Measurements from ENCODE around the gene ZNF227.
"Not testable (repeated sequence)": the region's sequence is repeated elsewhere in the genome, so short reads cannot be mapped to it uniquely, and the experiment has no call there.

Gene ZNF227

DNA sequence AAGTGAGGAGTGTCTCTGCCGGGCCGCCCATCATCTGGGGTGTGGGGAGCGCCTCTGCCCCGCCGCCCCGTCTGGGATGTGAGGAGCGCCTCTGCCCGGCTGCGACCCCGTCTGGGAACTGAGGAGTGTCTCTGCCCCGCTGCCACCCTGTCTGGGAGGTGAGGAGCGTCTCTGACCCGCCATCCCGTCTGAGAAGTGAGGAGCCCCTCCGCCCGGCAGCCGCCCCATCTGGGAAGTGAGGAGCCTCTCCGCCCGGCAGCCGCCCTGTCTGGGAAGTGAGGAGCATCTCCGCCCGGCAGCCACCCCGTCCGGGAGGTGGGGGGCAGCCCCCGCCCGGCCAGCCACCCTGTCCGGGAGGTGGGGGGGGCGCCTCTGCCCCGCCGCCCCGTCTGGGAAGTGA lies 8.5 kb upstream of the ZNF227 start:
- DNase-seq, CTCF ChIA-PET: not testable (repeated sequence)

DNA sequence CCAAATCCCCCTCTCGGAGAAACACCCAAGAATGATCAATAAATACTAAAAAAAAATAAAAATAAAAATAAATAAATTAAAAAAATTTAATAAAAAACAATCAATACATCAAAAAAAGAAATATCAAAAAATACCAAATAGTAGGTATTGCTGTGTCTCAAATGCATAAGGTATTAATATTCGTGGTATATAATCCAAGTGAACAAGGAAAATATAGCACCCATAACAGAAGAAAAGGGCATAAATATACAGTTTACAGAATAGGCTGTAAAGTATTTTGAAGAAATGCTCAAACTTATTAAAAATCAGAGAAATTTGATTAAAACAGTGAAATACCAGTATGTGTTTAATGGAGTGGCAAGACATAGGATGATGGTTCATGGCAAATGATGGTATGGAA lies 7.6 kb upstream of the ZNF227 start:
- Histone ChIP-seq H3K4me3 (ENCODE audit: control insufficient read depth in 1 of 7, extremely low read depth in 1 of 7, insufficient read depth in 4 of 7, low read depth in 2 of 7, low read length in 6 of 7) (no peak overlapping the region), H3K27me3 (replicated peaks in 2 of 5; ENCODE audit: control insufficient read depth in 4 of 5, insufficient read depth in 5 of 5, low read length in 4 of 5) (peaks cover 0 to 2% (median 0%) of the 10 kb centered on the region in 5 experiments), H3K27ac (ENCODE audit: insufficient read depth in 1 of 2, low read depth in 1 of 2, low read length in 2 of 2, poor library complexity in 1 of 2, severe bottlenecking in 2 of 2) (no peak overlapping the region), H3K36me3 (ENCODE audit: control insufficient read depth in 4 of 4, insufficient read depth in 4 of 4, low read length in 3 of 4) (no peaks in the 10 kb centered on the region), H3K4me1 (ENCODE audit: control extremely low read depth in 1 of 4, control insufficient read depth in 4 of 4, insufficient read depth in 4 of 4, low read length in 3 of 4) (peaks cover 0 to 7% (median 2%) of the 10 kb centered on the region in 4 experiments), H3K9me3 (ENCODE audit: control extremely low read depth in 1 of 5, control insufficient read depth in 4 of 5, insufficient read depth in 2 of 5, low read depth in 1 of 5, low read length in 4 of 5) (peaks cover 0 to 19% (median 3%) of the 10 kb centered on the region in 5 experiments)
- no peak for DNase-seq
- ChIA-PET POLR2A (no interaction called here), CTCF (no interaction called here)
- no CpG with 5 or more reads among the region's 2 CpGs for WGBS (ENCODE audit: insufficient coverage)

More for the DNA sequence above, 8.5 kb upstream of the ZNF227 start:
- H3K4me1 ChIP-seq (ENCODE audit: control extremely low read depth in 1 of 4, control insufficient read depth in 4 of 4, insufficient read depth in 4 of 4, low read length in 3 of 4); H3K27me3 ChIP-seq (replicated peaks in 2 of 5; ENCODE audit: control insufficient read depth in 4 of 5, insufficient read depth in 5 of 5, low read length in 4 of 5); H3K36me3 ChIP-seq (ENCODE audit: control insufficient read depth in 4 of 4, insufficient read depth in 4 of 4, low read length in 3 of 4); POLR2A ChIA-PET; H3K27ac ChIP-seq (ENCODE audit: insufficient read depth in 1 of 2, low read depth in 1 of 2, low read length in 2 of 2, poor library complexity in 1 of 2, severe bottlenecking in 2 of 2); H3K4me3 ChIP-seq (ENCODE audit: control insufficient read depth in 1 of 7, extremely low read depth in 1 of 7, insufficient read depth in 4 of 7, low read depth in 2 of 7, low read length in 6 of 7): not testable (repeated sequence)
- 95% methylated on average over 20 of the region's 31 CpGs for WGBS (ENCODE audit: insufficient coverage)
- H3K9me3 ChIP-seq (ENCODE audit: control extremely low read depth in 1 of 5, control insufficient read depth in 4 of 5, insufficient read depth in 2 of 5, low read depth in 1 of 5, low read length in 4 of 5) = peaks cover 3 to 21% (median 3%) of the 10 kb centered on the region in 5 experiments

DNA sequence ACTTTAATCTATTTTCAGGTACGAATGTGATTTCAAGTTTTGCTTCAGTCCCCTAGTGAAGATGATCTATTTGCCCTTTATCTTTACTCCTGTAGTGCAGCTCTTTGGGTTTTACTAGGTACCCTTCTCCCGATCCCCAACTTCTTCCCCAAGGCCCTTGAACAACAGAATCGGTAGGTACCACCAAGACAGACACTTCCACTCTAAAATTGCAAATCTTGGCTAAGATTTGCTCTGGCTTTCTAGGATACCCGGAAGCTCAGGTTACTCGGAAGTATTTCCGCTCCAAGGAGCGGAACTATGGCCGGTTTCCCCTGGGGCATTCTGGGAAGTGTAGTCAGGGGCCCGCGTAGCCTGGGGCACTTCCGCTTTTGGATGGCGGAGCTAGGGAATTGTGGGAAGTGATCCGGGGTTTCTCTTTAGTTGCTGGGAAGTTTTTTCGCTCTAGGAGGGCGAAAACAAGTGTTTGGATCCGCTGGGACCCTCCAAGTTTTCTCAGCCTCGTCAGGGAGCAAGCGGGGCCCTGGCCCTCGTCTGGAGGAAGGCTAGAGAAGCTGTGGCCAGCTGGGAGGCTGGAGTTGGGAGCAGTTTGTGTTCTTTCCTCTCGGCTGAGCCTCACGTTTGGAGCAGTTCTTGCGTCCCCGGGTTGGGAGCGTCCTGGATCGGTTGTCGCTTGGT lies 5.1 kb upstream of the ZNF227 start:
- peaks cover 0 to 7% (median 2%) of the 10 kb centered on the region in 4 experiments for H3K4me1 ChIP-seq (ENCODE audit: control extremely low read depth in 1 of 4, control insufficient read depth in 4 of 4, insufficient read depth in 4 of 4, low read length in 3 of 4)
- peaks cover 0 to 14% (median 3%) of the 10 kb centered on the region in 5 experiments for H3K9me3 ChIP-seq (ENCODE audit: control extremely low read depth in 1 of 5, control insufficient read depth in 4 of 5, insufficient read depth in 2 of 5, low read depth in 1 of 5, low read length in 4 of 5)
- peak; percentile 84 to 90 (median 86) for DNase-seq
- H3K27ac ChIP-seq (ENCODE audit: insufficient read depth in 1 of 2, low read depth in 1 of 2, low read length in 2 of 2, poor library complexity in 1 of 2, severe bottlenecking in 2 of 2) = peak overlapping the region; percentile 69 to 93
- peak overlapping the region; percentile 86 to 100 (median 94) for H3K4me3 ChIP-seq (ENCODE audit: control insufficient read depth in 1 of 7, extremely low read depth in 1 of 7, insufficient read depth in 4 of 7, low read depth in 2 of 7, low read length in 6 of 7)
- CTCF ChIA-PET = no interaction called here
- peaks cover 0 to 2% (median 0%) of the 10 kb centered on the region in 5 experiments for H3K27me3 ChIP-seq (replicated peaks in 2 of 5; ENCODE audit: control insufficient read depth in 4 of 5, insufficient read depth in 5 of 5, low read length in 4 of 5)
- POLR2A ChIA-PET = interaction anchor here (0.9 kb wide), 1 partner anchor 42 kb away, joined by 3 read pairs; the partner anchor contains the start of gene ZNF226
- no peaks in the 10 kb centered on the region for H3K36me3 ChIP-seq (ENCODE audit: control insufficient read depth in 4 of 4, insufficient read depth in 4 of 4, low read length in 3 of 4)
- 16% methylated on average over 8 of the region's 26 CpGs for WGBS (ENCODE audit: insufficient coverage)

DNA sequence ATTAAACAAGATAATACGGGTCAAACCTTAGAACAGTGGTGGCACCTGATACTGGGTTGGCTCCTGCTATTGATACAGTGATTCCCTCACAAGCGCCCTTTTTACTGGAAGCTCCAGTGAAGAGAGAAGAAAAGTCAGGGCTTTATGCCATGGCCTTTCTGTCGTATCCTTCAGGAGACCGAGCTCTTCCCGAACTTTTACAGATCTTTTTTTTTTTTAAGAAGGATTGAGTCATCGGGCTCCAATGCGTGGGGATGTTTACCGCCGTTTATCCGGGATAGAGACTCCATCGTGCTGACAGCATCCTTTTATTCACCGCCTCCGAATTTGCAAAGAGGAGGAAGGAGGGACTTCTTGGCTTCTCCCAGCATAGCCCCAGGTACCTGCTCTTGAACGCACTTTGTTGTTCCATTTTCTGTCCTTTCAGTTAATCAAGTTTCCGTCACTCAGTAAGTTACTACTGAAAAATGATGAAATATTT lies 574 bp downstream of the ZNF227 start:
- Histone ChIP-seq H3K27ac (ENCODE audit: insufficient read depth in 1 of 2, low read depth in 1 of 2, low read length in 2 of 2, poor library complexity in 1 of 2, severe bottlenecking in 2 of 2) (peak overlapping the region; percentile 84 to 88), H3K4me3 (ENCODE audit: control insufficient read depth in 1 of 7, extremely low read depth in 1 of 7, insufficient read depth in 4 of 7, low read depth in 2 of 7, low read length in 6 of 7) (peak overlapping the region; percentile 87 to 99 (median 99)), H3K27me3 (replicated peaks in 2 of 5; ENCODE audit: control insufficient read depth in 4 of 5, insufficient read depth in 5 of 5, low read length in 4 of 5) (no peaks in the 10 kb centered on the region), H3K36me3 (ENCODE audit: control insufficient read depth in 4 of 4, insufficient read depth in 4 of 4, low read length in 3 of 4) (peaks cover 15 to 33% (median 18%) of the 10 kb centered on the region in 4 experiments), H3K4me1 (ENCODE audit: control extremely low read depth in 1 of 4, control insufficient read depth in 4 of 4, insufficient read depth in 4 of 4, low read length in 3 of 4) (peaks cover 4 to 15% (median 8%) of the 10 kb centered on the region in 4 experiments), H3K9me3 (ENCODE audit: control extremely low read depth in 1 of 5, control insufficient read depth in 4 of 5, insufficient read depth in 2 of 5, low read depth in 1 of 5, low read length in 4 of 5) (peaks cover 0 to 19% (median 14%) of the 10 kb centered on the region in 5 experiments)
- POLR2A ChIA-PET = no interaction called here
- DNase-seq = no peak
- WGBS (ENCODE audit: insufficient coverage) = 0% methylated on average over 13 of the region's 15 CpGs
- CTCF ChIA-PET = interaction anchor here (1.1 kb wide), 1 partner anchor 74 kb away, joined by 3 read pairs; no protein-coding TSS in a partner anchor

DNA sequence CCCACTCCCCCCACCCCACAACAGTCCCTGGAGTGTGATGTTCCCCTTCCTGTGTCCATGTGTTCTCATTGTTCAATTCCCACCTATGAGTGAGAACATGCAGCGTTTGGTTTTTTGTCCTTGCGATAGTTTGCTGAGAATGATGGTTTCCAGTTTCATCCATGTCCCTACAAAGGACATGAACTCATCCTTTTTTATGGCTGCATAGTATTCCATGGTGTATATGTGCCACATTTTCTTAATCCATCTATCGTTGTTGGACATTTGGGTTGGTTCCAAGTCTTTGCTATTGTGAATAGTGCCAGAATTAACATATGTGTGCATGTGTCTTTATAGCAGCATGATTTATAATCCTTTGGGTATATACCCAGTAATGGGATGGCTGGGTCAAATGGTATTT lies 7.6 kb downstream of the ZNF227 start:
- no CpG with 5 or more reads among the region's 3 CpGs for WGBS (ENCODE audit: insufficient coverage)
- H3K4me1 ChIP-seq (ENCODE audit: control extremely low read depth in 1 of 4, control insufficient read depth in 4 of 4, insufficient read depth in 4 of 4, low read length in 3 of 4); POLR2A ChIA-PET; H3K27me3 ChIP-seq (replicated peaks in 2 of 5; ENCODE audit: control insufficient read depth in 4 of 5, insufficient read depth in 5 of 5, low read length in 4 of 5); DNase-seq; H3K4me3 ChIP-seq (ENCODE audit: control insufficient read depth in 1 of 7, extremely low read depth in 1 of 7, insufficient read depth in 4 of 7, low read depth in 2 of 7, low read length in 6 of 7); H3K27ac ChIP-seq (ENCODE audit: insufficient read depth in 1 of 2, low read depth in 1 of 2, low read length in 2 of 2, poor library complexity in 1 of 2, severe bottlenecking in 2 of 2); CTCF ChIA-PET: not testable (repeated sequence)
- peaks cover 25 to 44% (median 27%) of the 10 kb centered on the region in 4 experiments for H3K36me3 ChIP-seq (ENCODE audit: control insufficient read depth in 4 of 4, insufficient read depth in 4 of 4, low read length in 3 of 4)
- H3K9me3 ChIP-seq (ENCODE audit: control extremely low read depth in 1 of 5, control insufficient read depth in 4 of 5, insufficient read depth in 2 of 5, low read depth in 1 of 5, low read length in 4 of 5) = peaks cover 4 to 31% (median 12%) of the 10 kb centered on the region in 5 experiments

DNA sequence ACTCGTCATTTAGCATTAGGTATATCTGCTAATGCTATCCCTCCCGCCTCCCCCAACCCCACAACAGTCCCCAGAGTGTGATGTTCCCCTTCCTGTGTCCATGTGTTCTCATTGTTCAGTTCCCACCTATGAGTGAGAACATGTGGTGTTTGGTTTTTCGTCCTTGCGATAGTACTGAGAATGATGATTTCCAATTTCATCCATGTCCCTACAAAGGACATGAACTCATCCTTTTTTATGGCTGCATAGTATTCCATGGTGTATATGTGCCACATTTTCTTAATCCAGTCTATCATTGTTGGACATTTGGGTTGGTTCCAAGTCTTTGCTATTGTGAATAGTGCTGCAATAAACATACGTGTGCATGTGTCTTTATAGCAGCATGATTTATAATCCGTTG lies 8.4 kb downstream of the ZNF227 start:
- Histone ChIP-seq H3K9me3 (ENCODE audit: control extremely low read depth in 1 of 5, control insufficient read depth in 4 of 5, insufficient read depth in 2 of 5, low read depth in 1 of 5, low read length in 4 of 5) (peaks cover 4 to 30% (median 8%) of the 10 kb centered on the region in 5 experiments), H3K36me3 (ENCODE audit: control insufficient read depth in 4 of 4, insufficient read depth in 4 of 4, low read length in 3 of 4) (peaks cover 25 to 37% (median 27%) of the 10 kb centered on the region in 4 experiments)
- H3K4me3 ChIP-seq (ENCODE audit: control insufficient read depth in 1 of 7, extremely low read depth in 1 of 7, insufficient read depth in 4 of 7, low read depth in 2 of 7, low read length in 6 of 7); H3K27me3 ChIP-seq (replicated peaks in 2 of 5; ENCODE audit: control insufficient read depth in 4 of 5, insufficient read depth in 5 of 5, low read length in 4 of 5); CTCF ChIA-PET; H3K27ac ChIP-seq (ENCODE audit: insufficient read depth in 1 of 2, low read depth in 1 of 2, low read length in 2 of 2, poor library complexity in 1 of 2, severe bottlenecking in 2 of 2); POLR2A ChIA-PET; DNase-seq; H3K4me1 ChIP-seq (ENCODE audit: control extremely low read depth in 1 of 4, control insufficient read depth in 4 of 4, insufficient read depth in 4 of 4, low read length in 3 of 4): not testable (repeated sequence)
- 100% methylated on average over 2 of the region's 6 CpGs for WGBS (ENCODE audit: insufficient coverage)

DNA sequence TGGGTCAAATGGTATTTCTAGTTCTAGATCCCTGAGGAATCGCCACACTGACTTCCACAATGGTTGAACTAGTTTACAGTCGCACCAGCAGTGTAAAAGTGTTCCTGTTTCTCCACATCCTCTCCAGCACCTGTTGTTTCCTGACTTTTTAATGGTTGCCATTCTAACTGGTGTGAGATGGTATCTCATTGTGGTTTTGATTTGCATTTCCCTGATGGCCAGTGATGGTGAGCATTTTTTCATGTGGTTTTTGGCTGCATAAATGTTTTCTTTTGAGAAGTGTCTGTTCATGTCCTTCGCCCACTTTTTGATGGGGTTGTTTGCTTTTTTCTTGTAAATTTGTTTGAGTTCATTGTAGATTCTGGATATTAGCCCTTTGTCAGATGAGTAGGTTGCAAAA lies 9.0 kb downstream of the ZNF227 start:
- DNase-seq; H3K27me3 ChIP-seq (replicated peaks in 2 of 5; ENCODE audit: control insufficient read depth in 4 of 5, insufficient read depth in 5 of 5, low read length in 4 of 5); H3K27ac ChIP-seq (ENCODE audit: insufficient read depth in 1 of 2, low read depth in 1 of 2, low read length in 2 of 2, poor library complexity in 1 of 2, severe bottlenecking in 2 of 2); POLR2A ChIA-PET; H3K4me3 ChIP-seq (ENCODE audit: control insufficient read depth in 1 of 7, extremely low read depth in 1 of 7, insufficient read depth in 4 of 7, low read depth in 2 of 7, low read length in 6 of 7); H3K4me1 ChIP-seq (ENCODE audit: control extremely low read depth in 1 of 4, control insufficient read depth in 4 of 4, insufficient read depth in 4 of 4, low read length in 3 of 4); CTCF ChIA-PET: not testable (repeated sequence)
- H3K36me3 ChIP-seq (ENCODE audit: control insufficient read depth in 4 of 4, insufficient read depth in 4 of 4, low read length in 3 of 4) = peaks cover 25 to 35% (median 27%) of the 10 kb centered on the region in 4 experiments
- WGBS (ENCODE audit: insufficient coverage) = no CpG with 5 or more reads among the region's 3 CpGs
- H3K9me3 ChIP-seq (ENCODE audit: control extremely low read depth in 1 of 5, control insufficient read depth in 4 of 5, insufficient read depth in 2 of 5, low read depth in 1 of 5, low read length in 4 of 5) = peaks cover 4 to 34% (median 11%) of the 10 kb centered on the region in 5 experiments

All from common myeloid progenitor, CD34-positive (primary cell).